ENCODE data around the gene AHCYL1.

DNA sequence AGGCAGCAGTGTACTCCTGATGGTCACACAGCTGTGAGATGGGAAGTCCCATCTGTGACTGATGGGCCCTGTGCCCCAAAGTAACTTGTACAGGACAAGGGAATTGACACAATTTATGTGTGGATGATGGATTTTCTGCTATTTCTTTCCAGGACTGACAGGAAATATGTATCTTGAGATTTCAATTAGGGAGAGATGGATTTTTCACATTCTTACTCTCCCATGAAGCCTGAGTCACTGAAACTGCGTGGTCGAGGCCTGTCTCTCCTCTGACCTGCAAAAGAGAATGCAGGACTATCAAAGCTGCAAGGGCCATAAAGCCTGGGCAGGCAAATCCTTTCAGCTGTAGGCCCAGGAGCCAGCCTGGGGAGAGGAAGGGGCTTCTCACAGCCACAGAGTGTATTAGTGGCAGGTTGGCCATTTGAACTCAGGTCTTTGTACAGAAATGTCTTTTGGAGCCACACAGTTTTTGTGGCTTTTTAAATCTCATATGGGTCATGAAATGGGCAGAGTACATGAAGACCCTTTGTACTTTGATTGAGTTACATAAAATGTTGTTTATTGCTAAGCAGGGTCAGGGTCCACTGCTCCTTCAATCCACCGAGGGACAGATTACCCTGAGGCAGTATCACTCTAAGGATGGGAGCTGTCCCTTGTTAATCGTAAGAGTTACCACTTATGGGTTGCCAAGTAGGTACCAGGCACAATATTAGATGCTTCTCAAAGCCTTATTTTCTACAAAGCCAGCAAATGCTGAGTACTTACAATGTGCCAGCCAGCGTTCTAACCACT lies 71.1 kb downstream of the AHCYL1 start:
- no peak for TF ChIP-seq YY1 (IDR thresholded peaks at IDR 0.05; ENCODE audit: insufficient read depth, insufficient read length)
- TF ChIP-seq SUZ12 (IDR thresholded peaks at IDR 0.05; ENCODE audit: extremely low read depth, insufficient read depth, insufficient read length): no peak
